AG08396 (cell line): ENCODE measurements around the gene PPP1R14C.

Experiments used
- DNase-seq: peaks from one replicate; pipeline ENCODE4 v3.0.0; 2012; ENCODE audit warnings: low spot score, mixed read lengths

PPP1R14C gene

GRCh38 chr6:150249261-150249660 lies 106.4 kb downstream of the PPP1R14C start:
- no peak for DNase-seq

GRCh38 chr6:150250826-150251225 lies 108.0 kb downstream of the PPP1R14C start:
- DNase-seq: peak; percentile 66

GRCh38 chr6:150251566-150252186 lies 108.8 kb downstream of the PPP1R14C start:
- no peak for DNase-seq

- DNase-seq: no peak
Measured at GRCh38 chr6:150252714-150253444, 110.0 kb downstream of the PPP1R14C start.

GRCh38 chr6:150253489-150253888 lies 110.6 kb downstream of the PPP1R14C start:
- no peak for DNase-seq

GRCh38 chr6:150254770-150255169 lies 111.9 kb downstream of the PPP1R14C start:
- no peak for DNase-seq

- no peak for DNase-seq
Measured at GRCh38 chr6:150255840-150256239, 113.0 kb downstream of the PPP1R14C start.

- DNase-seq: no peak
Measured at GRCh38 chr6:150256618-150257272, 113.9 kb downstream of the PPP1R14C start.

- no peak for DNase-seq
Measured at GRCh38 chr6:150258381-150258780, 115.5 kb downstream of the PPP1R14C start.

GRCh38 chr6:150260931-150261330 lies 118.1 kb downstream of the PPP1R14C start:
- DNase-seq: no peak

GRCh38 chr6:150261997-150262697 lies 119.3 kb downstream of the PPP1R14C start:
- DNase-seq: no peak

- no peak for DNase-seq
Measured at GRCh38 chr6:150263765-150264404, 121.0 kb downstream of the PPP1R14C start.

- no peak for DNase-seq
Measured at GRCh38 chr6:150266309-150266708, 123.5 kb downstream of the PPP1R14C start.

GRCh38 chr6:150266963-150267685 lies 124.3 kb downstream of the PPP1R14C start:
- no peak for DNase-seq

GRCh38 chr6:150267686-150268561 lies 125.1 kb downstream of the PPP1R14C start:
- DNase-seq: peak; percentile 71

- peak; percentile 13 for DNase-seq
Measured at GRCh38 chr6:150269130-150269856, 126.4 kb downstream of the PPP1R14C start.

- DNase-seq: no peak
Measured at GRCh38 chr6:150269857-150270223, 127.0 kb downstream of the PPP1R14C start.

- no peak for DNase-seq
Measured at GRCh38 chr6:150270330-150271052, 127.6 kb downstream of the PPP1R14C start.

- no peak for DNase-seq
Measured at GRCh38 chr6:150271172-150271500, 128.3 kb downstream of the PPP1R14C start.
